ENCODE measurements around the gene KCNJ18.
"Not testable (repeated sequence)": the region's sequence is repeated elsewhere in the genome, so short reads cannot be mapped to it uniquely, and the experiment has no call there.

The KCNJ18 gene

GRCh38 chr17:21670361-21671155, 21.8 kb upstream of the KCNJ18 start:
- H3K27ac ChIP-seq (ENCODE audit: extremely low read depth, low read depth, low read length); CTCF ChIA-PET; POLR2A ChIA-PET; H3K4me3 ChIP-seq (ENCODE audit: low read depth, low read length); H3K4me1 ChIP-seq (ENCODE audit: control insufficient read depth, insufficient read depth, low read length); H3K9me3 ChIP-seq (ENCODE audit: control insufficient read depth, insufficient read depth, low read depth, low read length); H3K36me3 ChIP-seq (ENCODE audit: control insufficient read depth in 2 of 2, insufficient read depth in 1 of 2, low read length in 2 of 2): not testable (repeated sequence)
- 0 out of 2 replicates have a peak, but pooled peaks have one; percentile 26 for TF ChIP-seq EGR2 (tag by site-specific recombination; IDR thresholded peaks at IDR 0.05; ENCODE audit: low read depth)
- peak; percentile 86 for TF ChIP-seq GLIS1 (tag by site-specific recombination; IDR thresholded peaks at IDR 0.05)
- 0 out of 2 replicates have a peak, but pooled peaks have one; percentile 21 for TF ChIP-seq FEZF1 (tag by site-specific recombination; IDR thresholded peaks at IDR 0.05)

- H3K4me1 ChIP-seq (ENCODE audit: control insufficient read depth, insufficient read depth, low read length); H3K27ac ChIP-seq (ENCODE audit: extremely low read depth, low read depth, low read length); H3K36me3 ChIP-seq (ENCODE audit: control insufficient read depth in 2 of 2, insufficient read depth in 1 of 2, low read length in 2 of 2); CTCF ChIA-PET; H3K4me3 ChIP-seq (ENCODE audit: low read depth, low read length); POLR2A ChIA-PET; H3K9me3 ChIP-seq (ENCODE audit: control insufficient read depth, insufficient read depth, low read depth, low read length): not testable (repeated sequence)
These were observed 20.9 kb upstream of the KCNJ18 start for GRCh38 chr17:21671437-21671836.

GRCh38 chr17:21671871-21672270, 20.5 kb upstream of the KCNJ18 start:
- POLR2A ChIA-PET; H3K9me3 ChIP-seq (ENCODE audit: control insufficient read depth, insufficient read depth, low read depth, low read length); H3K4me3 ChIP-seq (ENCODE audit: low read depth, low read length); H3K4me1 ChIP-seq (ENCODE audit: control insufficient read depth, insufficient read depth, low read length); H3K36me3 ChIP-seq (ENCODE audit: control insufficient read depth in 2 of 2, insufficient read depth in 1 of 2, low read length in 2 of 2); H3K27ac ChIP-seq (ENCODE audit: extremely low read depth, low read depth, low read length); CTCF ChIA-PET: not testable (repeated sequence)

GRCh38 chr17:21673451-21674241, 18.7 kb upstream of the KCNJ18 start:
- H3K36me3 ChIP-seq (ENCODE audit: control insufficient read depth in 2 of 2, insufficient read depth in 1 of 2, low read length in 2 of 2); H3K4me1 ChIP-seq (ENCODE audit: control insufficient read depth, insufficient read depth, low read length); H3K9me3 ChIP-seq (ENCODE audit: control insufficient read depth, insufficient read depth, low read depth, low read length); H3K4me3 ChIP-seq (ENCODE audit: low read depth, low read length); H3K27ac ChIP-seq (ENCODE audit: extremely low read depth, low read depth, low read length); CTCF ChIA-PET; POLR2A ChIA-PET: not testable (repeated sequence)

GRCh38 chr17:21674242-21674731, 18.0 kb upstream of the KCNJ18 start:
- no peak overlapping the region for H3K27ac ChIP-seq (ENCODE audit: extremely low read depth, low read depth, low read length)
- ChIA-PET CTCF (no interaction called here), POLR2A (no interaction called here)
- no peak for TF ChIP-seq ZNF488 (tag by site-specific recombination; IDR thresholded peaks at IDR 0.05)
- no peak for TF ChIP-seq ZNF112 (tag by site-specific recombination; IDR thresholded peaks at IDR 0.05)
- TF ChIP-seq ZNF133 (tag by site-specific recombination; IDR thresholded peaks at IDR 0.05) = no peak
- no peak for TF ChIP-seq OVOL3 (tag by site-specific recombination; IDR thresholded peaks at IDR 0.05)
- no peaks in the 10 kb centered on the region for H3K4me1 ChIP-seq (ENCODE audit: control insufficient read depth, insufficient read depth, low read length)
- no peaks in the 10 kb centered on the region for H3K36me3 ChIP-seq (ENCODE audit: control insufficient read depth in 2 of 2, insufficient read depth in 1 of 2, low read length in 2 of 2)
- H3K4me3 ChIP-seq (ENCODE audit: low read depth, low read length) = no peak overlapping the region
- H3K9me3 ChIP-seq (ENCODE audit: control insufficient read depth, insufficient read depth, low read depth, low read length) = no peaks in the 10 kb centered on the region

GRCh38 chr17:21674891-21675738, 17.2 kb upstream of the KCNJ18 start:
- H3K27ac ChIP-seq (ENCODE audit: extremely low read depth, low read depth, low read length); H3K4me1 ChIP-seq (ENCODE audit: control insufficient read depth, insufficient read depth, low read length); H3K4me3 ChIP-seq (ENCODE audit: low read depth, low read length); CTCF ChIA-PET; H3K9me3 ChIP-seq (ENCODE audit: control insufficient read depth, insufficient read depth, low read depth, low read length); H3K36me3 ChIP-seq (ENCODE audit: control insufficient read depth in 2 of 2, insufficient read depth in 1 of 2, low read length in 2 of 2); POLR2A ChIA-PET: not testable (repeated sequence)

- H3K4me1 ChIP-seq (ENCODE audit: control insufficient read depth, insufficient read depth, low read length); CTCF ChIA-PET; H3K9me3 ChIP-seq (ENCODE audit: control insufficient read depth, insufficient read depth, low read depth, low read length); POLR2A ChIA-PET; H3K36me3 ChIP-seq (ENCODE audit: control insufficient read depth in 2 of 2, insufficient read depth in 1 of 2, low read length in 2 of 2); H3K27ac ChIP-seq (ENCODE audit: extremely low read depth, low read depth, low read length); H3K4me3 ChIP-seq (ENCODE audit: low read depth, low read length): not testable (repeated sequence)
These were observed 16.6 kb upstream of the KCNJ18 start for GRCh38 chr17:21675739-21676130.

Measured in HEK293 (cell line).